H1 (cell line): Measurements from ENCODE around the gene IMP3. TPM values are rescaled to one million over a fixed set of nuclear protein-coding genes. Genes with fewer than 3 reads are reported as not detected.

Experiments used
- CTCF ChIA-PET: fragments of 300-600 bp; sonication (Branson Sonifier 250); formaldehyde crosslinking; loops from one replicate; lab custom pipeline; 2021; ENCODE audit not compliant: partially characterized antibody; lab: Charles Lee
- POLR2A ChIA-PET: fragments of 300-600 bp; sonication (Branson Sonifier 250); formaldehyde crosslinking; loops from one replicate; lab custom pipeline; 2021; ENCODE audit warnings: inconsistent platforms; ENCODE audit not compliant: partially characterized antibody; lab: Charles Lee
- DNase-seq, 2 experiments: peaks; one replicate each; pipeline versions ENCODE4 v3.0.0 to v3.0.0-alpha.2; 2010 to 2022; ENCODE audit warnings: low spot score in 2 of 2, low read depth in 1 of 2, mixed read lengths in 1 of 2
- FAIRE-seq: peaks from 2 replicates; lab custom pipeline; 2011; peaks lifted over from hg19 to GRCh38; lab: Jason Lieb, UNC
- H2AFZ ChIP-seq: 2 replicates; pipeline ENCODE4 v1.8.1; 2012; ENCODE audit warnings: low read length, inconsistent platforms
- H2AK5ac ChIP-seq: 2 replicates; pipeline ENCODE4 v1.6.1; 2013; ENCODE audit warnings: low read depth, low read length
- H2BK120ac ChIP-seq: replicated peaks from 2 replicates; pipeline ENCODE3; 2013; ENCODE audit warnings: low read depth, low read length, inconsistent platforms
- H2BK12ac ChIP-seq: 2 replicates; pipeline ENCODE4 v1.6.1; 2013; ENCODE audit warnings: low read depth, low read length
- H2BK15ac ChIP-seq: 2 replicates; pipeline ENCODE4 v1.6.1; 2013; ENCODE audit warnings: low read length
- H2BK20ac ChIP-seq: 2 replicates; pipeline ENCODE4 v1.6.1; 2013; ENCODE audit warnings: low read length
- H2BK5ac ChIP-seq: 2 replicates; pipeline ENCODE4 v1.6.1; 2013; ENCODE audit warnings: low read depth, low read length
- H3K14ac ChIP-seq: 2 replicates; pipeline ENCODE4 v1.6.1; 2013; ENCODE audit warnings: inconsistent platforms; ENCODE audit not compliant: insufficient read length
- H3K18ac ChIP-seq: 2 replicates; pipeline ENCODE4 v1.6.1; 2013; ENCODE audit warnings: low read length; ENCODE audit errors: extremely low read depth
- H3K23ac ChIP-seq: 2 replicates; pipeline ENCODE4 v1.6.1; 2013; ENCODE audit warnings: inconsistent platforms; ENCODE audit not compliant: insufficient read length
- H3K23me2 ChIP-seq: 2 replicates; pipeline ENCODE4 v1.6.1; 2013; ENCODE audit warnings: low read depth, low read length
- H3K27ac ChIP-seq: 2 replicates; pipeline ENCODE4 v1.6.1; 2011; ENCODE audit warnings: low read depth, low read length, inconsistent platforms
- H3K27me3 ChIP-seq, 4 experiments: replicated peaks in 1 of 4; 1 replicate in 1 of 4; 2 replicates in 3 of 4; pipeline versions ENCODE4 v1.6.1 to v1.8.1; 2011 to 2013; ENCODE audit warnings: low read length in 3 of 4, mild to moderate bottlenecking in 3 of 4, inconsistent platforms in 2 of 4, mixed read lengths in 2 of 4, moderate library complexity in 1 of 4; ENCODE audit not compliant: control insufficient read depth in 3 of 4, insufficient read depth in 3 of 4; ENCODE audit errors: extremely low read depth in 1 of 4
- H3K36me3 ChIP-seq, 4 experiments: 2 replicates each; pipeline versions ENCODE4 v1.6.1 to v1.8.1; 2011 to 2013; ENCODE audit warnings: mild to moderate bottlenecking in 4 of 4, low read length in 3 of 4, moderate library complexity in 2 of 4, control low read depth in 1 of 4, inconsistent platforms in 1 of 4; ENCODE audit not compliant: insufficient read depth in 4 of 4, control insufficient read depth in 2 of 4
- H3K4ac ChIP-seq: replicated peaks from 2 replicates; pipeline ENCODE3; 2013; ENCODE audit warnings: low read length, low read depth, mixed read lengths, inconsistent platforms; ENCODE audit not compliant: insufficient read length
- H3K4me1 ChIP-seq, 4 experiments: replicated peaks in 1 of 4; 1 replicate in 1 of 4; 2 replicates in 3 of 4; pipeline versions ENCODE4 v1.6.1 to v1.8.1; 2011 to 2013; ENCODE audit warnings: low read length in 3 of 4, inconsistent platforms in 2 of 4, mixed read lengths in 1 of 4; ENCODE audit not compliant: insufficient read depth in 4 of 4, control insufficient read depth in 3 of 4
- H3K4me2 ChIP-seq, 2 experiments: 2 replicates each; pipeline versions ENCODE4 v1.6.1 to v1.8.1; 2011 to 2013; ENCODE audit warnings: low read depth in 2 of 2, low read length in 2 of 2, control low read depth in 1 of 2, inconsistent platforms in 1 of 2, mild to moderate bottlenecking in 1 of 2; ENCODE audit not compliant: insufficient read depth in 1 of 2
- H3K4me3 ChIP-seq, 4 experiments: fragments of 200-600, 300-600 bp in 1 of 4; sonication (generic), shearing (Covaris generic), sonication (Bioruptor Twin) in 1 of 4; 2 replicates each; pipeline versions ENCODE4 v1.5.1 to v1.8.1; 2011 to 2016; ENCODE audit warnings: low read length in 4 of 4, low read depth in 3 of 4, control low read depth in 2 of 4, inconsistent platforms in 2 of 4, mild to moderate bottlenecking in 2 of 4, mixed read lengths in 1 of 4, moderate library complexity in 1 of 4; ENCODE audit not compliant: insufficient read depth in 2 of 4; ENCODE audit errors: extremely low read depth in 1 of 4
- H3K56ac ChIP-seq: replicated peaks from 2 replicates; pipeline ENCODE3; 2013; ENCODE audit warnings: low read depth, mild to moderate bottlenecking, mixed read lengths, low read length, inconsistent platforms; ENCODE audit not compliant: insufficient read length
- H3K79me1 ChIP-seq: 2 replicates; pipeline ENCODE4 v1.6.1; 2013; ENCODE audit warnings: low read depth, low read length, control low read depth
- H3K79me2 ChIP-seq, 2 experiments: 2 replicates each; pipeline versions ENCODE4 v1.6.1 to v1.8.1; 2012 to 2013; ENCODE audit warnings: low read length in 2 of 2, mild to moderate bottlenecking in 2 of 2, inconsistent platforms in 1 of 2; ENCODE audit not compliant: insufficient read depth in 2 of 2, control insufficient read depth in 1 of 2
- H3K9ac ChIP-seq, 4 experiments: replicated peaks in 1 of 4; 1 replicate in 1 of 4; 2 replicates in 3 of 4; pipeline versions ENCODE4 v1.6.1 to v1.8.1; 2011 to 2013; ENCODE audit warnings: low read depth in 3 of 4, low read length in 3 of 4, control low read depth in 2 of 4, mild to moderate bottlenecking in 2 of 4, moderate library complexity in 2 of 4, inconsistent platforms in 1 of 4; ENCODE audit errors: extremely low read depth in 1 of 4
- H3K9me3 ChIP-seq, 2 experiments: 2 replicates each; pipeline versions ENCODE4 v1.6.1 to v1.8.1; 2012 to 2013; ENCODE audit warnings: mild to moderate bottlenecking in 2 of 2, moderate library complexity in 2 of 2, control low read depth in 1 of 2, inconsistent platforms in 1 of 2, low read depth in 1 of 2, low read length in 1 of 2, mixed read lengths in 1 of 2; ENCODE audit not compliant: insufficient read depth in 2 of 2
- H4K20me1 ChIP-seq, 2 experiments: replicated peaks in 1 of 2; 2 replicates each; pipeline versions ENCODE3 to v1.8.1; 2011 to 2013; ENCODE audit warnings: inconsistent platforms in 2 of 2, low read length in 2 of 2, mild to moderate bottlenecking in 1 of 2; ENCODE audit not compliant: insufficient read depth in 2 of 2, control insufficient read depth in 1 of 2
- H4K5ac ChIP-seq: 2 replicates; pipeline ENCODE4 v1.6.1; 2013; ENCODE audit warnings: low read length, low read depth, mixed read lengths, inconsistent platforms; ENCODE audit not compliant: insufficient read length
- H4K8ac ChIP-seq: 2 replicates; pipeline ENCODE4 v1.8.0; 2013; ENCODE audit warnings: mild to moderate bottlenecking, moderate library complexity, low read length, inconsistent platforms; ENCODE audit not compliant: insufficient read depth; ENCODE audit errors: extremely low read depth
- H4K91ac ChIP-seq: replicated peaks from 2 replicates; pipeline ENCODE3; 2013; ENCODE audit warnings: low read length, mixed read lengths, inconsistent platforms; ENCODE audit not compliant: insufficient read length
- BCL11A ChIP-seq, 2 experiments: IDR thresholded peaks; one replicate each; pipeline ENCODE4 v1.6.1; 2011; ENCODE audit warnings: low read depth in 2 of 2, low read length in 2 of 2, mild to moderate bottlenecking in 2 of 2
- HDAC6 ChIP-seq: IDR thresholded peaks from one replicate; pipeline ENCODE4 v1.7.1; 2012; ENCODE audit warnings: low read depth, mild to moderate bottlenecking, inconsistent platforms, low read length, moderate library complexity
- MAFK ChIP-seq: IDR thresholded peaks from 2 replicates; pipeline ENCODE4 v1.6.1; 2012; ENCODE audit warnings: low read depth, mild to moderate bottlenecking, improper control_type of control experiment, low read length
- POLR2AphosphoS5 ChIP-seq: IDR thresholded peaks from 2 replicates; pipeline ENCODE4 v1.6.1; 2011; ENCODE audit warnings: low read depth, low read length
- SP4 ChIP-seq: IDR thresholded peaks from 2 replicates; pipeline ENCODE4 v1.6.1; 2012; ENCODE audit warnings: low read length, inconsistent platforms
- TBP ChIP-seq: IDR thresholded peaks from 2 replicates; pipeline ENCODE4 v1.6.1; 2011; ENCODE audit warnings: low read depth, low read length, improper control_type of control experiment
- WGBS, 2 experiments: shearing (Covaris generic) in 1 of 2; methylation state at CpG; one replicate each; pipeline versions ENCODE4 v1.1.6 to v1.1.7; 2013 to 2015; ENCODE audit warnings: low lambda C conversion rate in 2 of 2, mixed read lengths in 2 of 2, inconsistent platforms in 1 of 2, low coverage in 1 of 2, missing lambda C conversion rate in 1 of 2; ENCODE audit not compliant: insufficient replicate concordance in 2 of 2, insufficient coverage in 1 of 2, insufficient read length in 1 of 2; ENCODE audit errors: extremely low coverage in 1 of 2, missing lambda C conversion rate in 1 of 2; 5-methylcytosine and 5-hydroxymethylcytosine counted together
- polyA plus RNA-seq, 7 experiments: library from polyadenylated mRNA; depleted of rRNA in 3 of 7; stranded (reverse) in 5 of 7; unstranded in 2 of 7; fragments of >200 nt in 5 of 7; fragments of 200-250 nt in 2 of 7; gene quantifications; 1 replicate in 5 of 7; 2 replicates in 1 of 7; 4 replicates in 1 of 7; pipeline versions ENCODE4 v1.2.1 to v1.2.3, GENCODE V29; 2011 to 2013; ENCODE audit warnings: missing spikeins in 2 of 7, mixed read lengths in 2 of 7
- total RNA-seq: library from RNA; stranded (reverse); fragmentation: NEBNext Ultra II Directional; extraction: Animal tissue kit (Norgen Biotek cat#: 25700); gene quantifications from 2 replicates; pipeline ENCODE4 v1.2.1, GENCODE V29; 2021

IMP3 gene
- total and polyA plus RNA-seq, 2 of the 8 experiments (the other 6 are each of a cell fraction or from before 2014, with no cell fraction given) = 114 to 273 TPM

- Histone ChIP-seq H4K5ac (no peak overlapping the region), H2BK12ac (no peak overlapping the region), H2BK20ac (no peak overlapping the region), H3K36me3 (no peaks in the 10 kb centered on the region), H2BK120ac (no peak overlapping the region), H3K27me3 (no peaks in the 10 kb centered on the region), H3K23me2 (no peaks in the 10 kb centered on the region; the same call in 1 of the 2 replicates), H4K20me1 (no peaks in the 10 kb centered on the region), H3K56ac (no peak overlapping the region), H3K9me3 (no peaks in the 10 kb centered on the region), H3K4ac (no peak overlapping the region), H3K4me2 (no peak overlapping the region), H2AFZ (no peak overlapping the region), H3K79me1 (no peaks in the 10 kb centered on the region), H3K9ac (no peak overlapping the region), H3K14ac (no peak overlapping the region), H2BK15ac (no peak overlapping the region), H3K27ac (no peak overlapping the region), H3K79me2 (no peaks in the 10 kb centered on the region), H4K8ac (no peak overlapping the region; the same call in 1 of the 2 replicates), H4K91ac (no peak overlapping the region), H3K18ac (no peak overlapping the region), H3K4me3 (no peak overlapping the region), H2AK5ac (no peak overlapping the region), H3K23ac (no peak overlapping the region), H3K4me1 (peaks cover 2 to 14% (median 5%) of the 10 kb centered on the region in 4 experiments), H2BK5ac (no peak overlapping the region)
- 87% methylated on average over 16 of the region's 16 CpGs; no CpG with 5 or more reads in 1 of the 2 experiments for WGBS, 2 experiments
- ChIA-PET CTCF (interaction anchor here (0.5 to 4.4 kb wide), 15 partner anchors 8 to 478 kb away, joined by 3 to 32 read pairs (median 4); partner anchors contain the start of genes IMP3 and SNX33), POLR2A (interaction anchor here (0.5 to 1.3 kb wide), 5 partner anchors 9 to 85 kb away, joined by 3 to 4 read pairs (median 3); no protein-coding TSS in a partner anchor)
- no peak for DNase-seq
- no peak for FAIRE-seq
- TF ChIP-seq TBP (no peak), MAFK (no peak), HDAC6 (no peak), SP4 (no peak), BCL11A (IDR thresholded peaks at IDR 0.05; ENCODE audit: low read depth in 2 of 2, low read length in 2 of 2) (no peak), POLR2AphosphoS5 (no peak)
Measured at GRCh38 chr15:75677465-75678323, 37.7 kb upstream of the IMP3 start.
